NCI-H345 (cell line): ENCODE measurements around the gene FTSJ1.
A peak's percentile ranks its signal among the peaks of the same experiment; 100 is the strongest.
"Not testable (repeated sequence)": the region's sequence is repeated elsewhere in the genome, so short reads cannot be mapped to it uniquely, and the experiment has no call there.

ENCODE experiments used
- DNase-seq: peaks from one replicate; lab custom pipeline; 2025; lab: John Stamatoyannopoulos, UW

FTSJ1 gene

GRCh38 chrX:48475774-48476577 lies at the start of gene FTSJ1:
FTSJ1 (plus strand) TSS chrX:48476199; CDS start chrX:48478048, 1,849 bp downstream.
- DNase-seq = peak; percentile 85

GRCh38 chrX:48427027-48427716 lies 48.8 kb upstream of the FTSJ1 start:
- not testable (repeated sequence) for DNase-seq

- DNase-seq = not testable (repeated sequence)
Measured at GRCh38 chrX:48429606-48430005, 46.4 kb upstream of the FTSJ1 start.

GRCh38 chrX:48430166-48430565 lies 45.8 kb upstream of the FTSJ1 start:
- not testable (repeated sequence) for DNase-seq

- not testable (repeated sequence) for DNase-seq
Measured at GRCh38 chrX:48433713-48434112, 42.3 kb upstream of the FTSJ1 start.

GRCh38 chrX:48447201-48447600 lies 28.8 kb upstream of the FTSJ1 start:
- not testable (repeated sequence) for DNase-seq

- no peak for DNase-seq
Measured at GRCh38 chrX:48450076-48450475, 25.9 kb upstream of the FTSJ1 start.

GRCh38 chrX:48451708-48452107 lies 24.3 kb upstream of the FTSJ1 start:
- no peak for DNase-seq

- no peak for DNase-seq
Measured at GRCh38 chrX:48456628-48457331, 19.2 kb upstream of the FTSJ1 start.

- no peak for DNase-seq
Measured at GRCh38 chrX:48458711-48459110, 17.3 kb upstream of the FTSJ1 start.

GRCh38 chrX:48459483-48459882 lies 16.5 kb upstream of the FTSJ1 start:
- no peak for DNase-seq

GRCh38 chrX:48460031-48460430 lies 16.0 kb upstream of the FTSJ1 start:
- DNase-seq = no peak

GRCh38 chrX:48460606-48461005 lies 15.4 kb upstream of the FTSJ1 start:
- no peak for DNase-seq

- DNase-seq = no peak
Measured at GRCh38 chrX:48461830-48462229, 14.2 kb upstream of the FTSJ1 start.

- DNase-seq = no peak
Measured at GRCh38 chrX:48465336-48465933, 10.6 kb upstream of the FTSJ1 start.

GRCh38 chrX:48466696-48467095 lies 9.3 kb upstream of the FTSJ1 start:
- DNase-seq = no peak

GRCh38 chrX:48467281-48467761 lies 8.7 kb upstream of the FTSJ1 start:
- DNase-seq = no peak

GRCh38 chrX:48468247-48468671 lies 7.7 kb upstream of the FTSJ1 start:
- DNase-seq = no peak

- DNase-seq = no peak
Measured at GRCh38 chrX:48468693-48469691, 7.0 kb upstream of the FTSJ1 start.

GRCh38 chrX:48470110-48470832 lies 5.7 kb upstream of the FTSJ1 start, which contains the start of gene SLC38A5:
SLC38A5 (minus strand) TSS chrX:48470260; CDS start chrX:48467924, 2,336 bp downstream.
- no peak for DNase-seq
